PC-3 (cell line): ENCODE data around the gene CAMTA1. TPM values are rescaled to one million over a fixed set of nuclear protein-coding genes. Genes with fewer than 3 reads are reported as not detected.

ENCODE experiments used
- ATAC-seq: fragments of 200-7000 bp; cut with Tn5 transposase; 2 replicates; pipeline ENCODE4 v1.9.1; 2020; ENCODE audit warnings: mild to moderate bottlenecking, moderate library complexity
- BruUV-seq: library from RNA; stranded (reverse); fragments of 400-500 nt; replicated peaks from 2 replicates; lab custom pipeline; 2021; lab: Mats Ljungman, UMichigan
- CTCF ChIA-PET: fragments of 300-600 bp; sonication (Branson Sonifier 250); formaldehyde crosslinking; loops from one replicate; lab custom pipeline; 2022; ENCODE audit warnings: antibody characterized with exemption; lab: Charles Lee
- POLR2A ChIA-PET: fragments of 300-600 bp; sonication (Branson Sonifier 250); formaldehyde crosslinking; loops from one replicate; lab custom pipeline; 2022; ENCODE audit warnings: antibody characterized with exemption; ENCODE audit not compliant: unreplicated experiment; lab: Charles Lee
- DNase-seq: peaks from one replicate; pipeline ENCODE4 v3.0.0-alpha.2; 2015
- H2AFZ ChIP-seq: fragments of 300-600 bp; sonication (generic); 2 replicates; pipeline ENCODE4 v1.6.0; 2016; ENCODE audit warnings: antibody characterized with exemption, low read length
- H3F3A ChIP-seq: fragments of 300-600 bp; sonication (generic); one replicate; pipeline ENCODE4 v1.6.0; 2017; ENCODE audit warnings: antibody characterized with exemption, low read length, control low read depth, mild to moderate bottlenecking; ENCODE audit not compliant: unreplicated experiment
- H3K27ac ChIP-seq: fragments of 300-600 bp; sonication (generic); 2 replicates; pipeline ENCODE4 v1.5.1; 2016; ENCODE audit warnings: mild to moderate bottlenecking, low read length
- H3K27me3 ChIP-seq: fragments of 300-600 bp; sonication (generic); 2 replicates; pipeline ENCODE4 v1.6.1; 2016; ENCODE audit warnings: low read length, mixed read lengths
- H3K36me3 ChIP-seq: fragments of 300-600 bp; sonication (generic); 2 replicates; pipeline ENCODE4 v1.6.1; 2016; ENCODE audit warnings: low read depth, mixed run types, low read length, mixed read lengths
- H3K4me1 ChIP-seq: fragments of 300-600 bp; sonication (generic); 2 replicates; pipeline ENCODE4 v1.5.1; 2016; ENCODE audit warnings: low read length; ENCODE audit not compliant: insufficient read depth
- H3K4me2 ChIP-seq: fragments of 300-600 bp; sonication (generic); 2 replicates; pipeline ENCODE4 v1.6.0; 2016; ENCODE audit warnings: low read length
- H3K4me3 ChIP-seq: fragments of 300-600 bp; sonication (generic); 2 replicates; pipeline ENCODE4 v1.5.1; 2016; ENCODE audit warnings: mild to moderate bottlenecking, low read length, mixed read lengths
- H3K79me2 ChIP-seq: fragments of 300-600 bp; sonication (generic); 2 replicates; pipeline ENCODE4 v1.6.1; 2017; ENCODE audit warnings: low read length, mixed read lengths
- H3K9ac ChIP-seq: fragments of 300-600 bp; sonication (generic); 2 replicates; pipeline ENCODE4 v1.6.0; 2016; ENCODE audit warnings: mild to moderate bottlenecking, low read length
- H3K9me2 ChIP-seq: fragments of 300-600 bp; sonication (generic); replicated peaks from 2 replicates; pipeline ENCODE4 v1.6.1; 2016; ENCODE audit warnings: mixed run types, low read length, mixed read lengths
- H3K9me3 ChIP-seq: fragments of 300-600 bp; sonication (generic); 2 replicates; pipeline ENCODE4 v1.6.1; 2016; ENCODE audit warnings: low read length, mixed read lengths
- H4K20me1 ChIP-seq: fragments of 300-600 bp; sonication (generic); 2 replicates; pipeline ENCODE4 v1.6.1; 2016; ENCODE audit warnings: low read length, mixed read lengths
- EZH2 ChIP-seq: fragments of 300-600 bp; sonication (generic); IDR thresholded peaks from one replicate; pipeline ENCODE4 v1.6.1; 2017; ENCODE audit warnings: antibody characterized with exemption, mild to moderate bottlenecking, low read length; ENCODE audit not compliant: unreplicated experiment
- EZH2phosphoT487 ChIP-seq: fragments of 300-600 bp; sonication (generic); IDR thresholded peaks from 2 replicates; pipeline ENCODE4 v1.6.1; 2018; ENCODE audit warnings: mild to moderate bottlenecking, antibody characterized with exemption, low read length, borderline replicate concordance
- intact Hi-C: fragments of 100-400 bp; cut with micrococcal nuclease; formaldehyde crosslinking; loops from 2 replicates; pipeline ENCODE4 v1.9.0; 2023
- total RNA-seq: library from RNA; depleted of rRNA; stranded (reverse); fragments of >200 nt; gene quantifications from 2 replicates; pipeline ENCODE4 v1.2.3, GENCODE V29; 2014
- TF ChIP-seq, protein P1 (sequence below): fragments of 300-600 bp; sonication (generic); conservative IDR thresholded peaks from 2 replicates; pipeline ENCODE4 v1.5.1; 2017; ENCODE audit warnings: antibody characterized with exemption, low read depth, mild to moderate bottlenecking, low read length

Gene CAMTA1
- total RNA-seq, 1 experiment from 2014 or later = 40.8 TPM

DNA sequence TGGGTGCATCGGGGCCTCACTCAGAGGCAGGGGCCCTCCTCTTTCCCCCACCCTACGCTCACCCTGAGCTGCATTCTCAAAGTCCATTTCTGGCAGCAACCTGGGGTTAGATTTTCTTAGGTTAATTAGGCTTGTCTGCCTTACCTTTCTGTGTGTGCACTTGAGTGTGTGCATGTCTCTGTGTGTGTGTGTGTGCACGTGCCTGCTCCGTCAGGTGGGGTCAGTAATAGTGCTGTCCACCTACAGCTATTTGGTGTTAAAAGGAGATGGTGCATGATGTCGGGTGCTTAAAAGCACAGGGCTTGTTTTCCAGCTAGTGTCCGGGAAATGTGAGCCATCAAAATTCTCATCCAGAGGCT, 257.9 kb downstream of the CAMTA1 start:
- ATAC-seq (no peak), DNase-seq (no peak)
- ChIA-PET POLR2A (interaction anchor here (0.6 kb wide), 1 partner anchor 240 kb away, joined by 5 read pairs; no protein-coding TSS in a partner anchor), CTCF (interaction anchor here (1.0 to 1.3 kb wide), 3 partner anchors 27 to 165 kb away, joined by 6 to 14 read pairs (median 8); no protein-coding TSS in a partner anchor)
- Histone ChIP-seq H2AFZ (no peak overlapping the region), H3K27ac (no peak overlapping the region), H3K4me2 (no peak overlapping the region), H3K79me2 (no peaks in the 10 kb centered on the region), H3K27me3 (peaks cover 37% of the 10 kb centered on the region), H3F3A (no peaks in the 10 kb centered on the region), H3K4me3 (no peak overlapping the region), H3K9me2 (no peaks in the 10 kb centered on the region), H3K9me3 (no peaks in the 10 kb centered on the region), H4K20me1 (no peaks in the 10 kb centered on the region), H3K4me1 (peaks cover 8% of the 10 kb centered on the region), H3K36me3 (no peaks in the 10 kb centered on the region), H3K9ac (no peak overlapping the region)
- TF ChIP-seq, protein P1, sequence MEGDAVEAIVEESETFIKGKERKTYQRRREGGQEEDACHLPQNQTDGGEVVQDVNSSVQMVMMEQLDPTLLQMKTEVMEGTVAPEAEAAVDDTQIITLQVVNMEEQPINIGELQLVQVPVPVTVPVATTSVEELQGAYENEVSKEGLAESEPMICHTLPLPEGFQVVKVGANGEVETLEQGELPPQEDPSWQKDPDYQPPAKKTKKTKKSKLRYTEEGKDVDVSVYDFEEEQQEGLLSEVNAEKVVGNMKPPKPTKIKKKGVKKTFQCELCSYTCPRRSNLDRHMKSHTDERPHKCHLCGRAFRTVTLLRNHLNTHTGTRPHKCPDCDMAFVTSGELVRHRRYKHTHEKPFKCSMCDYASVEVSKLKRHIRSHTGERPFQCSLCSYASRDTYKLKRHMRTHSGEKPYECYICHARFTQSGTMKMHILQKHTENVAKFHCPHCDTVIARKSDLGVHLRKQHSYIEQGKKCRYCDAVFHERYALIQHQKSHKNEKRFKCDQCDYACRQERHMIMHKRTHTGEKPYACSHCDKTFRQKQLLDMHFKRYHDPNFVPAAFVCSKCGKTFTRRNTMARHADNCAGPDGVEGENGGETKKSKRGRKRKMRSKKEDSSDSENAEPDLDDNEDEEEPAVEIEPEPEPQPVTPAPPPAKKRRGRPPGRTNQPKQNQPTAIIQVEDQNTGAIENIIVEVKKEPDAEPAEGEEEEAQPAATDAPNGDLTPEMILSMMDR = no peak
- TF ChIP-seq EZH2phosphoT487 = no peak
- TF ChIP-seq EZH2 = no peak
- no TSS peak for BruUV-seq
- intact Hi-C loops = no loop called here

DNA sequence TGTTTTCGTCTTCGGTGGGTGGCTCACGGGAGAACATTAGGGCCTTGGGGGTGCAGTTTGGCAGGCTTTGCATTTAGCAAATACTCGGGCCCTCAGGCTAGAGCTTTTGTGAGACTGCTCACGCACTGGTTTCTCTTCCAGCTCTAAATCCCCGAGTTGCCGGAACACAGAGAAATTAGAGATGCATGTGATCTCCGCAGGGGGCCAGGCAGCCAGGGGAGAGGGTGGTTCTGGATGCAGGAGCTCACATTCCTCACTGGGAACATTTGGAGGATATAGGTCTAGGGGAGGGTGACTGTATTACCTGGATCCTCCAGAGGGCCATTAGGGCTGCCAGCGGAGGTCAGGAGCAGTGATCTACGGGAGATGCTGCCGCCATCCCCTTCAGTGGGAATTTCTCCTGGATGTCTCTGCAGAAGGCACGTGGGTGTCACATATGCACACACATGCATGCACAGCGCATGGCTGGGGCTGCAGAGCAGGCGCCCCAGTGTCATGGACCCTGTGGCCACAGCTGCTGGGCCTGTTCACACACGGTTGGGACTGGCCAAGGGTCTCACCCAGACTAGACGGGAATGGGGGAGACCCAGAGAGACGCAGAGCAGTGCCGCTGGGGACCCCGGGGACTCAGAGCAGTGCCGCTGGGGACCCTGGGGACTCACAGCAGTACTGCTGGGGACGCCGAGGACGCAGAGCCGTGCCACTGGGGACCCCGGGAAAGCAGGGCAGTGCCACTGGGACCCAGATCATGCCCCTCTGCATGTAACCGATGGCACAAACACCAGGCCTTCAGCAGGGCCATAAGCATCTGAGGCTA, 258.7 kb downstream of the CAMTA1 start:
- Histone ChIP-seq H3K36me3 (no peaks in the 10 kb centered on the region), H3F3A (no peaks in the 10 kb centered on the region), H2AFZ (no peak overlapping the region), H3K27ac (no peak overlapping the region), H3K79me2 (no peaks in the 10 kb centered on the region), H4K20me1 (no peaks in the 10 kb centered on the region), H3K9me2 (no peaks in the 10 kb centered on the region), H3K4me1 (peaks cover 9% of the 10 kb centered on the region), H3K9me3 (no peaks in the 10 kb centered on the region), H3K27me3 (peaks cover 37% of the 10 kb centered on the region), H3K9ac (no peak overlapping the region), H3K4me3 (no peak overlapping the region), H3K4me2 (no peak overlapping the region)
- ATAC-seq = no peak
- ChIA-PET POLR2A (no interaction called here), CTCF (no interaction called here)
- TF ChIP-seq, protein P1 = no peak
- TF ChIP-seq EZH2phosphoT487 (no peak), EZH2 (no peak)
- intact Hi-C loops = no loop called here
- no peak for DNase-seq
- BruUV-seq = no TSS peak

DNA sequence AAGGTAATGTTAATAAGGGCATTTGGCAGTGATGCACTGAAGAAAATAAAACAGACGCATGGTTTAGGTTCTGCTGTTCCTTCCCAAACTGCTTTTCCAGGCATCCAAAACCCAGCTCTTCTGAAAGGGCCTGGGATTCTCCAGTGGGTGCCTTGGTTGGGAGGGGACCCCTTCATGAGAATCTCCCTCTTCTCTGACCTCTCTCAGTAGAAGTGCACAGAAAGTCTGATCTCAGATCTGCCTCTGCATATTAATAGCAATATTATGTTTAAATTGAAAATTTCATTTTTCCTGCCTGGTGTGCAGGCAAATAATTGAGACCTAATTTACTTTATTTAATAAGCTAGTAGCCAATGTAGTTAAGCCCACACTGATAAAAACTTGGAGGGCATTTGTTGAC, 260.6 kb downstream of the CAMTA1 start:
- no peak overlapping the region for H2AFZ ChIP-seq
- no TSS peak for BruUV-seq
- H3K36me3 ChIP-seq = no peaks in the 10 kb centered on the region
- H3F3A ChIP-seq = no peaks in the 10 kb centered on the region
- DNase-seq (no peak), ATAC-seq (no peak)
- TF ChIP-seq, protein P1 = no peak
- TF ChIP-seq EZH2phosphoT487 = no peak
- no peak for TF ChIP-seq EZH2
- intact Hi-C loops = no loop called here
- ChIA-PET POLR2A (no interaction called here), CTCF (no interaction called here)
- H3K4me3 ChIP-seq = no peak overlapping the region
- H3K9ac ChIP-seq = no peak overlapping the region
- no peaks in the 10 kb centered on the region for H3K9me2 ChIP-seq
- H3K4me2 ChIP-seq = no peak overlapping the region
- no peaks in the 10 kb centered on the region for H3K9me3 ChIP-seq
- peaks cover 9% of the 10 kb centered on the region for H3K4me1 ChIP-seq
- peaks cover 21% of the 10 kb centered on the region for H3K27me3 ChIP-seq
- no peak overlapping the region for H3K27ac ChIP-seq
- no peaks in the 10 kb centered on the region for H4K20me1 ChIP-seq
- no peaks in the 10 kb centered on the region for H3K79me2 ChIP-seq
